SH-SY5Y (cell line): ENCODE data around the gene SEMA5B.

Source experiments
- GATA2 ChIP-seq: IDR thresholded peaks from 2 replicates; pipeline ENCODE4 v1.6.1; 2011; ENCODE audit warnings: mild to moderate bottlenecking, low read depth, low read length
- GATA3 ChIP-seq: IDR thresholded peaks from 2 replicates; pipeline ENCODE4 v1.6.1; 2011; ENCODE audit warnings: low read depth, mild to moderate bottlenecking, low read length, moderate library complexity

DNA sequence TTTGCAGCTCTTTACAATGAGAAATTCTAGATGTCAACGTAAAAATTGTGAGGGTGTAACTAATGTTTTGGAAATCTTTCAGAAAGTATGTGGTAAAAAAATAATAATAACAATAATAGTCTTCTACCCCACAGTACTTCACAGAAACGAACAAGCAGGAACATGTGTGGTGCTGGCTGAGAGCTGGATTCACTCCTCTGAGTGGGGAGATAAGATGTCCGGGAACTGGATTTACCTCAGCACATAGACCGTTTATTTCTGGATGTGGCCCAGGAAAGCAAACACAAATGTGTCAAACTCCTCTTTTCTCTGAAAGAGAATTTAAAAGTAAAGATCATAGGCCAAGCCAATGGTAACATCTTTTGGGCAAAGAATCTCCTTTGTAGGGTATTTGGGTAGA lies 129.3 kb downstream of the SEMA5B start:
- TF ChIP-seq GATA2 (no peak), GATA3 (no peak)
